Measurements from ENCODE around the gene KHDC3L.
"Not testable (repeated sequence)": the region's sequence is repeated elsewhere in the genome, so short reads cannot be mapped to it uniquely, and the experiment has no call there.

The KHDC3L gene

GRCh38 chr6:73369563-73369962 is 7.1 kb downstream of the KHDC3L start, which contains the start of gene OOEP:
TSS of gene OOEP (minus strand) at chr6:73369897. CDS start at chr6:73369792, 105 bp downstream.
- no peak for DNase-seq (ENCODE audit: low read depth)

- no peak for DNase-seq (ENCODE audit: low read depth)
These were observed 9.5 kb downstream of the KHDC3L start for GRCh38 chr6:73371984-73372383.

GRCh38 chr6:73372516-73372915 is 10.1 kb downstream of the KHDC3L start:
- DNase-seq (ENCODE audit: low read depth) = no peak

DNA sequence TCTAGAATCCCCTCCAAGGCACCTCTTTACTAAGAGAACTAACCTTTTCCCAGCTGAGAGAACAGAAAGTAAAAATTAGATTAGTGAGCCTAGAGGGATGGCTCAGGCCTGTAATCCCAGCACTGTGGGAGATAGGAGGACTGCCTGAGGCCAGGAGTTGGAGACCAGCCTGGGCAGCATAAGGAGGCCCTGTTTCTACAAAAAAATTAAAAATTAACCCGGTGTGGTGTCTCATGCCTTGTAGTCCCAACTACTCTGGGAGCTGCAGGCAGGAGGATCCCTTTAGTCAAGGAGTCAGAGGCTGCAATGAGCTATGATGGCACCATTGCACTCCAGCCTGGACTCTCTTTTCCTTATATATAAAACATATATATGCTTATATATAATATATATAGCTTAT is 12.8 kb downstream of the KHDC3L start:
- DNase-seq (ENCODE audit: low read depth) = no peak

- DNase-seq (ENCODE audit: low read depth) = no peak
These were observed 14.8 kb downstream of the KHDC3L start for GRCh38 chr6:73377225-73377624.

- not testable (repeated sequence) for DNase-seq (ENCODE audit: low read depth)
These were observed 19.1 kb downstream of the KHDC3L start for GRCh38 chr6:73381531-73381930.

- DNase-seq (ENCODE audit: low read depth) = no peak
These were observed 20.1 kb downstream of the KHDC3L start for GRCh38 chr6:73382462-73383113.

GRCh38 chr6:73388433-73388799 is 26.0 kb downstream of the KHDC3L start:
- DNase-seq (ENCODE audit: low read depth) = no peak

DNA sequence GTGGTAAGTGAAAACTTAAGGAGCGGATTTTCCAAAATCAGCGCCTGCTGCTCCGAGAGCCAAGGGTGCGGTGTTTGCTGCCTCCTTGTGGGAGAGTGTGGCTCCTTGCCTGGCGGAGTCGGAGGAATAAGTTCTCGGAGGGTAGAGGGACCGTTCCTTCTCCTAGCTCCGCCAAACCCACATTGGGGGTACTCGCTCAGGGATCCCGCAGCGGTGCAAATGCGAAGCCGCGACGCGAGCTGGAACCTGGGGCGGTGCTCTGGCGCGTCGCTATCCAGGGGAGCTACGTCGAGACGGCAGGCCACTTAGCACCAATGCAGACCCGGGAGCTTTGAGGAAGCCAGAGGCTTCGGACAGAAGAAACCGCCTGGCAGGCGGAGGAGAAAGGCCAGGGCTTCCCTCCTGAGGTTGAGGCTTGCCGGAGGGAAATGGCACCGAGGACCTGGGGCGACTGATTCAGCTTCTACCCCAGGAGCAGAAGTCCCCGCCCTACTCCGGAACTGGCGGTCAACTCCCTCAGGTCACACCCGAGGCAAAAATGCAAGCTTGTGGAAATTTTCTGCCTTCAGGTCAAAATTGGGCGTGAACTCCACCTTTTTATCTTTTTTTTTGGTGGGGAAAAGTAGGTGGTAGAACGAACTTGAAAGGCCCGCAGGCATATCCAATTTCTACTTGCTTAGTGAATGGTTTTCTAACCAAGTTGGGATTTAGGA is 26.5 kb downstream of the KHDC3L start:
- DNase-seq (ENCODE audit: low read depth) = peak; percentile 22

DNA sequence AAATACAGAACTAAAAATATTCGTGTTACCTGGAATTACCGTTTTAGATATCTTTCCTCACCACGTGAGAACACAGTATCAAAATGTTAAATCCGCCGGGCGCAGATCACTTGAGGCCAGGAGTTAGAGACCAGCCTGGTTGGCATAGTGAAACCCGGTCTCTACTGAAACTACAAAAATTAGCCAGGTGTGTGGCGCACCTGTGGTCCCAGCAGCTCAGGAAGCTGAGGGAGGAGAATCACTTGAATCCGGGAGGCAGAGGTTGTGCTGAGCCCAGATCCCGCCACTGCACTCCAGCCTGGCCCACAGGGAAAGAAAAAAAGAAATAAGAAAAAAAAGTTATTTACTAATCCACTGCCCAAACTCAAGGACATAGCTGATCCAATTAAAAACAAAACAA is 27.4 kb downstream of the KHDC3L start:
- no peak for DNase-seq (ENCODE audit: low read depth)

DNA sequence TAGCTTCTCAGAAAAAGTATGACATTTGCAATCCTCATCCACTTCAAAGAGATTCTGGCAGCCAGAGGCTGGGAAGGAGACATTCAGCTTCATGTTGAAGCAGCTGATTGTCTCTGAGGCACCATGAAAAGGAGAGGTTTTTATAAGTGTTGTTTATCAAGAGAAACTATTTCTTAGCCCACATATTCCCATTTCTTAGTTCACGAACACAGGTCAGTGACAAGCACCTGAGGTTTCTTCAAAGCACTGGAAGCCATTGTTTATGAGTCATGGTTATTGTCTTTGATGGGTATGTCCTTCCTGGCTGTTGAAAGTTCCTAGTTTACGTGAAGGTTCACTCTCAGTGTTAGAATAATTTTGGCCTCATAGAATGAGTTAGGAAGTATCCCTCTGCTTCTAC is 29.2 kb downstream of the KHDC3L start:
- no peak for DNase-seq (ENCODE audit: low read depth)

GRCh38 chr6:73392188-73392587 is 29.7 kb downstream of the KHDC3L start:
- DNase-seq (ENCODE audit: low read depth) = not testable (repeated sequence)

- no peak for DNase-seq (ENCODE audit: low read depth)
These were observed 30.8 kb downstream of the KHDC3L start for GRCh38 chr6:73393278-73393677.

DNA sequence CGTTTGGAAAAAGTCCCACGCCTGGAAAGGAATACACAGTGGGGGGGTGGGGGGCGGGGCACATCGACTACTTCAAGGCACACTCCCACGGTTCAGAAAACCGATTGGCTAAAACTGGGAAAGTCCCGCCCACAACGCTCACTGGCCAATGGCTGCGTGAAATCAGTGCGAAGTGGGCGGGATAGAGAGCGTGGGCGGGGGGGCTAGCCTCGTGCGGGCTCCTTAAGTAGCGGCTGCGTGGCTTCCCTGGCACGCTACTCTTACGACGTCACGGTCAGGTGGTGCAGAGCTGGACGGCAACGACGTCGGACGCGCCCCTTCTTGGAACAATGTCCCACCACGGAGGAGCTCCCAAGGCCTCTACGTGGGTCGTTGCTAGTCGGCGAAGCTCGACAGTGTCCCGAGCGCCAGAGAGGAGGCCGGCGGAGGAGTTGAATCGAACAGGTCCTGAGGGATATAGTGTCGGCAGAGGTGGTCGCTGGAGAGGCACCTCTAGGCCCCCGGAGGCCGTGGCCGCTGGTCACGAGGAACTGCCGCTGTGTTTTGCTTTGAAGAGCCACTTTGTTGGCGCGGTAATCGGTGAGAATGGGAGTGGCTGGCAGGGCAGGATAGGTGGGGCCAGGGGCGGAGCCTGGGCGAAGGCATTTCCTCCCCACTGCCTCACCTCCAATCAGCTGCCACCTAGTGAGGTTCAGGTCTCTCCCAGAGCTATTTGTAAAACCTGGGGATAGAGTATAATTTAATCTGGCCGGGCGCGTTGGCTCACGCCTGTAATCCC is 32.3 kb downstream of the KHDC3L start, which contains the start of gene DDX43:
Gene DDX43, plus strand, starts transcription at position 252 of the 778 bp plus-strand sequence. Its CDS starts 78 bp downstream, at position 330.
- DNase-seq (ENCODE audit: low read depth) = peak; percentile 14

DNA sequence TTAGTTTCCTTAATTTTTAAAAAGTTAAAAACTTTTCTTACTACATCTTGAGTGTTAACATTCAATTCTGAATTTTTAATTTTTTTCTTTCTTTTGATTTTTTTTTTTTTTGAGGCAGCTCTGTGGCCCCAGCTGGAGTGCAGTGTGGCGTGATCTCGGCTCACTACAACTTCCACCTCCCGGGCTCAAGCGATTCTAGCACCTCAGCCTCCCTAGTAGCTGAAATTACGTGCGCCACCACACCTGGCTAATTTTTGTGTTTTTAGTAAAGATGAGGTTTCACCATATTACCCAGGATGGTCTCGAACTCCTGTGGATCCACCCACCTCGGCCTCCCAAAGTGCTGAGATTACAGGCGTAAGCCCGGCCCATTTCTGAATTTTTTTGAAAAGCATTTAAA is 33.4 kb downstream of the KHDC3L start:
- DNase-seq (ENCODE audit: low read depth) = no peak

DNA sequence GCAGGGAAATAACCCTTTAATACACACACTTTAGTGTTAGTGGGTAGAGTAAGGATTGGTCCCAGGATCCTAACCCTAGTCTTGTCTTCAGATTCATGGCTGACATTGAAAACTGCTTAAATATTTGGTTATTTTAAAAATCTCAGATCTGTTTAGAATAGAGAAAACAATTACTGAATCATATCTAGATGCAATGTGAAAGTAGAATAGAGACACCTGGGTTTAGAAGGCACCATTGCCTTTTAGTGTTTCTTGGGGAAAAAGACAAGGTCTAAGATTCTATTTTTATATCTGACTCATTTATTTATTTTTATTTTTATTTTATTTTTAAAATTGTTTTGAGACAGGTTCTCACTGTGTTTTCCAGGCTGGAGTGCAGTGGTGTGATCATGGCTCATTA is 38.2 kb downstream of the KHDC3L start:
- DNase-seq (ENCODE audit: low read depth) = no peak

DNA sequence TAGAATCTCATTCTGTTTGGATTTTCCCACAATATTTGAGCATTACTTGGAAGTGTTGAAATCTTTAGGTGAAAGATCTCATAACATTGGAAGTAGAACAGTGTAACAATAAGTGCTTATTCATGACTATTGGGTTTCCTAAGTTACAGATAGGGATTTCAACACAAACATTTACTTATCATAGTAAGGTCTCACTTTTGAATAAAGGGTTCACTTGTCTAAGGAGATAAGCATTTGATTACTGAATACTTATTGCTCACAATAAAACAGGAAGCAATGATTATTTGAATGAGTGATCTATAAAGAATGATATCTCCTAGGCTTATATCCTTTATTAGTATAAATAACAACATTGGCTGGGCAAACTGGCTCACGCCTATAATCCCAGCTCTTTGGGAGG is 46.9 kb downstream of the KHDC3L start:
- no peak for DNase-seq (ENCODE audit: low read depth)

GRCh38 chr6:73413102-73413501 is 50.6 kb downstream of the KHDC3L start:
- no peak for DNase-seq (ENCODE audit: low read depth)

All from stimulated activated CD8-positive, alpha-beta memory T cell treated with anti-CD3 and anti-CD28 coated beads, Interleukin-7, amount 100 ng/mL, for 24 hours (primary cell).